NB4 (cell line): ENCODE measurements around the gene SND1.
A peak's percentile ranks its signal among the peaks of the same experiment; 100 is the strongest.

Experiments
- DNase-seq: peaks from one replicate; pipeline ENCODE4 v3.0.0; 2010; ENCODE audit warnings: low read depth
- H3K4me3 ChIP-seq: one replicate; pipeline ENCODE4 v1.5.1; 2011; ENCODE audit warnings: mild to moderate bottlenecking, low read depth, low read length, moderate library complexity
- MYC ChIP-seq: IDR thresholded peaks from 2 replicates; pipeline ENCODE4 v1.6.1; 2011; ENCODE audit warnings: low read depth, low read length
- POLR2A ChIP-seq: IDR thresholded peaks from 2 replicates; pipeline ENCODE4 v1.6.1; 2011; ENCODE audit warnings: mild to moderate bottlenecking; ENCODE audit not compliant: insufficient read length; ENCODE audit errors: extremely low read depth
- TF ChIP-seq, protein P1 (sequence below): IDR thresholded peaks from 2 replicates; pipeline ENCODE4 v1.6.1; 2011; ENCODE audit warnings: low read depth, low read length
- TF ChIP-seq, protein P2 (sequence below): IDR thresholded peaks from one replicate; pipeline ENCODE4 v1.5.1; 2012; ENCODE audit warnings: low read depth, low read length

Gene SND1

DNA sequence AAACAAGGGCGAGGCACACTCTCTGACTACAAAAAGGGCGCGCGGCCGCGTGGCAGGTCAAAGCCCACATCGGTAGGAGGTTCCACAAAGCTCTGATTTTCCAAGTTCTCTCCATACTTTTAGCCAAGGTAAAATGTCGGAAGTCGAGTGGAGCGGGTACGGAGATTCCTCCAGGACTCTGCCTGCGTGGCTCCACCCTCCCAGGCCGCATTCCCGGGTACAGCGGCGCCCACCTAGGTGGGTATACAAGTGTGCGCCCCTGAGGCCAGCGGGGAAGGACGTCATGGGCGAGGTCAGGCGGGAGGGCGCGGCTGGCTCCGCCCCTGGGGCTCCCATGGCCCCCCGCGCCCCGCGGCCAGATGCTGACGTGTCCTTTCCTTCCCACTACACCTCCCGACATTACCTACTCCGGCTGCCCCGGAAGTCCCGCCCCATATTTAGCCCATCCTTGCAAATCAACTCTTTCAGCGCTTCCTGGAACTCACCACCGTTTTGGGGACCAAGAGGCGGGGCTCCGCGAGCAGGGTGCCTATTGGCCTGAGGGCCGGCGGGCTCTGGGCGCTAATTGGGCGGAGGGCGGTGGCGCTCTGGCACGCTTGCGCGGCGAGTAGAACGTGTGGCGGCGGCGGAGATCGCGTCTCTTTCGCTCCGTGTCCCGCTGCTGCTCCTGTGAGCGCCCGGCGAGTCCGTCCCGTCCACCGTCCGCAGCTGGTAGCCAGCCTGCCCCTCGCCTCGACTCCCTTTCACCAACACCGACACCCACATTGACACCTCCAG is at the start of gene SND1:
TSS of gene SND1 (plus strand) at position 639 of the 777 bp plus-strand sequence. CDS start 180 bp downstream, outside the sequence.
- TF ChIP-seq, protein P1, sequence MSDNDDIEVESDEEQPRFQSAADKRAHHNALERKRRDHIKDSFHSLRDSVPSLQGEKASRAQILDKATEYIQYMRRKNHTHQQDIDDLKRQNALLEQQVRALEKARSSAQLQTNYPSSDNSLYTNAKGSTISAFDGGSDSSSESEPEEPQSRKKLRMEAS = 0 out of 2 replicates have a peak, but pooled peaks have one; percentile 3
- peak; percentile 88 for TF ChIP-seq POLR2A
- TF ChIP-seq, protein P2, sequence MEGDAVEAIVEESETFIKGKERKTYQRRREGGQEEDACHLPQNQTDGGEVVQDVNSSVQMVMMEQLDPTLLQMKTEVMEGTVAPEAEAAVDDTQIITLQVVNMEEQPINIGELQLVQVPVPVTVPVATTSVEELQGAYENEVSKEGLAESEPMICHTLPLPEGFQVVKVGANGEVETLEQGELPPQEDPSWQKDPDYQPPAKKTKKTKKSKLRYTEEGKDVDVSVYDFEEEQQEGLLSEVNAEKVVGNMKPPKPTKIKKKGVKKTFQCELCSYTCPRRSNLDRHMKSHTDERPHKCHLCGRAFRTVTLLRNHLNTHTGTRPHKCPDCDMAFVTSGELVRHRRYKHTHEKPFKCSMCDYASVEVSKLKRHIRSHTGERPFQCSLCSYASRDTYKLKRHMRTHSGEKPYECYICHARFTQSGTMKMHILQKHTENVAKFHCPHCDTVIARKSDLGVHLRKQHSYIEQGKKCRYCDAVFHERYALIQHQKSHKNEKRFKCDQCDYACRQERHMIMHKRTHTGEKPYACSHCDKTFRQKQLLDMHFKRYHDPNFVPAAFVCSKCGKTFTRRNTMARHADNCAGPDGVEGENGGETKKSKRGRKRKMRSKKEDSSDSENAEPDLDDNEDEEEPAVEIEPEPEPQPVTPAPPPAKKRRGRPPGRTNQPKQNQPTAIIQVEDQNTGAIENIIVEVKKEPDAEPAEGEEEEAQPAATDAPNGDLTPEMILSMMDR = no peak
- peak; percentile 79 for TF ChIP-seq MYC
- peak within 1 kb of the TSS; percentile 92 for H3K4me3 ChIP-seq
- DNase-seq = peak; percentile 100

DNA sequence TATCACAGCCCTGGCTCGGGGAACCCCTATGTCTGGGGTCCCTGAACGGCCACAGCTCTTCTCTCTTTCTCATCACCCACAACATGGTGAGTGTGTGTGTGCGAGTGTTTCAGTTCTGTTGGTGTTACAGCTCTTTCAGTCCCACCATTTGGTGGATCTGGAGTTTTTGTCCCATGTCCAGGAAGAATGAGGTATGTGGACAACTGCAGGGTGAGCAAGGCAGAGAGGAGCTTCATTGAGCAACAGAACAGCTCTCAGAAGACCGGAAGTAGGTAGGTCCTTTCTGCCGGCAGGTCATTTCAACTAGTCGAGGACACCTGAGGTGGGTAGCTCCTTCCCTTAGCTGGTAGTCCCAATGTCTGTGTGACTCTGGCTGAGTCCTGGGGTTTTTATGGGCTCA is 43.5 kb upstream of the SND1 start:
- H3K4me3 ChIP-seq = no peak overlapping the region
- DNase-seq = no peak
- TF ChIP-seq, protein P2 = no peak
- TF ChIP-seq POLR2A (no peak), MYC (no peak)
- TF ChIP-seq, protein P1 = no peak

- no peak for TF ChIP-seq POLR2A
- no peak overlapping the region for H3K4me3 ChIP-seq
- DNase-seq = no peak
Observed at GRCh38 chr7:127609297-127609696, 42.7 kb upstream of the SND1 start.

DNA sequence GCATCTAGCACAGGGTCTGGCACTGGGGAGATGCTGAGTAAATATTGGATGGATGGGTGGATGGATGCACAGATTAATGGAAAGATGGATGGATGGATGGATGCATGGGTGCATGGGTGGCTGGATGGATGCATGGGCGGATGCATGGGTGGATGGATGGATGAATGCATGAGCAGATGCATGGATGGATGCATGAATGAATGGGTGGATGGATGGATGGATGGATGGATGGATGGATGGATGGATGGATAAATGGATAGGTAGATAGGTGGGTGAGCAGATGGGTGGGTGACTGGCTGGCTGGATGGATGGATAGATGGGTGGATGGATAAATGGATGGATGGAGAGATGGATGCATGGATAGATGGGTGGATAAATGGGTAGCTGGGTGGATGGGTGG is 39.7 kb upstream of the SND1 start:
- DNase-seq = no peak
- H3K4me3 ChIP-seq = no peak overlapping the region
- TF ChIP-seq MYC (no peak), POLR2A (no peak)
- TF ChIP-seq, protein P1 = no peak
- TF ChIP-seq, protein P2 = no peak

DNA sequence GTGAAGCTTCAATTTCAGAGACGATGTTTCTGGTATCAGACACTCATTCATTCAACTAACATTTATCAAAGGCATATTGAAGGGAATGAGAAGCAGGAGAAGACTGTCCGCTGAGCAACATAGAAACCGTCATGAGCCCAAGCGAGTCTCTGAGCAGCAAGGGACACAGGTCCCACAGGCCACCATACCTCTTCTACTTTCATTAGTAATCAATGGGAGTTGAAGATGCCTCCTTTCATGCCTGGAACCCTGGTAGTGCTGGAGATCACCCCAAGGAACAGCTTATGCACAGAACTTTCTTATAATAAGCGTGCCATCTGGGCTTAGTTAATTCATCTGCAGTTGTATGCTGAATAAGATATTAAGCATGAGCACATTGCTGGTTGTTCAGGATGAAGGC is 35.3 kb upstream of the SND1 start:
- H3K4me3 ChIP-seq = no peak overlapping the region
- TF ChIP-seq, protein P2 = no peak
- TF ChIP-seq POLR2A (no peak), MYC (no peak)
- TF ChIP-seq, protein P1 = no peak
- DNase-seq = no peak

DNA sequence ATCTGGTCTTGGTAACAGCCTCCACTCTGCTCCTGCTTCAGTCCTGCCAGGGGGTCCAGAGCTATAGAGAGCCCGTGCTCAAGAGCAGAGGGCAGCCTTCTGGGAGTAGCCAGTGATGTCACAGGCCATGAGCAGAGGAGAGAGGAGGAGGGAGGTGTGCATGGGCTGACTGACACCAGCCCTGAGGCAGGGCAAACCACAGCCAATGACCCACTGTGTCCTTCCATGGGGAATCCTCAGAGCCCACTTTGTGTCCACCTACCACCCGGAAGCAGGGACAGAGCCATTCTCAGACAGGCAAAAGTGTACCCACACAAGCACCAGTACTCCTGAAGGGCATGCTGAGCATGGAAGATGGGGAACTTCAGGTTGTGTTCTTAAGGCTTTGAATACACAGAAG is 34.0 kb upstream of the SND1 start, which contains the start of gene PAX4:
TSS of gene PAX4 (minus strand) at position 101 of the 400 bp plus-strand sequence. CDS start 2,214 bp downstream, outside the sequence.
- DNase-seq = no peak
- TF ChIP-seq, protein P1 = no peak
- no peak for TF ChIP-seq MYC
- no peak for TF ChIP-seq POLR2A
- TF ChIP-seq, protein P2 = no peak
- no peak within 1 kb of the TSS for H3K4me3 ChIP-seq
